Thyroid gland (tissue), 4 donors: ENCODE results near the gene IL36A.

Experiments
- POLR2A ChIP-seq, 2 donors: fragments of 450-650 bp; IDR thresholded peaks; one replicate each; pipeline ENCODE4 v1.6.1; 2017; ENCODE audit warnings: antibody characterized with exemption in 2 of 2, mild to moderate bottlenecking in 2 of 2, moderate library complexity in 1 of 2
- TF ChIP-seq, protein P1 (sequence below), 6 experiments: fragments of 200-600 bp in 3 of 6; fragments of 450-650 bp in 3 of 6; sonication (generic) in 3 of 6; IDR thresholded peaks; one replicate each; pipeline ENCODE4 v1.5.1; 2016 to 2019; ENCODE audit warnings: antibody characterized with exemption in 6 of 6, mild to moderate bottlenecking in 2 of 6, inconsistent platforms in 1 of 6, moderate library complexity in 1 of 6

DNA sequence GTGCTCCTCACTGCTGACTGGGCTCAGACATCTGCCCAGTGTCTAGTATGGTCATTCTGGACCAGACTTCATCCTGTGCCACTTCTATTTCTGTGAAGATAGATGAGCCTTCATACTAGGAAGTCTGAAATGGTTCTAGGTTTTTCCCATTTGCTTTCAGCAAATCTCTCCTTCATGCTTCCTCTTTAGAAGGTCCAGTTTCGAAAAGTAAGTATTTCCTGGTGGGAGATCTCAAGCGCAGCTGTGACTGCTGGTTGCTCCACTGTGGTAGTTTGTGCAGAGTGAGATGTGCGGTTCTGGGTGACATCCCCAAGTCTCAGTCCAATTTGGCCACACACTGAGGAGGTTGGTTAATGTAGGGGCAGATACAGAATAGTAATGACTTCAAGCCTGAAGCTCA lies 33.0 kb downstream of the IL36A start:
- TF ChIP-seq, protein P1, sequence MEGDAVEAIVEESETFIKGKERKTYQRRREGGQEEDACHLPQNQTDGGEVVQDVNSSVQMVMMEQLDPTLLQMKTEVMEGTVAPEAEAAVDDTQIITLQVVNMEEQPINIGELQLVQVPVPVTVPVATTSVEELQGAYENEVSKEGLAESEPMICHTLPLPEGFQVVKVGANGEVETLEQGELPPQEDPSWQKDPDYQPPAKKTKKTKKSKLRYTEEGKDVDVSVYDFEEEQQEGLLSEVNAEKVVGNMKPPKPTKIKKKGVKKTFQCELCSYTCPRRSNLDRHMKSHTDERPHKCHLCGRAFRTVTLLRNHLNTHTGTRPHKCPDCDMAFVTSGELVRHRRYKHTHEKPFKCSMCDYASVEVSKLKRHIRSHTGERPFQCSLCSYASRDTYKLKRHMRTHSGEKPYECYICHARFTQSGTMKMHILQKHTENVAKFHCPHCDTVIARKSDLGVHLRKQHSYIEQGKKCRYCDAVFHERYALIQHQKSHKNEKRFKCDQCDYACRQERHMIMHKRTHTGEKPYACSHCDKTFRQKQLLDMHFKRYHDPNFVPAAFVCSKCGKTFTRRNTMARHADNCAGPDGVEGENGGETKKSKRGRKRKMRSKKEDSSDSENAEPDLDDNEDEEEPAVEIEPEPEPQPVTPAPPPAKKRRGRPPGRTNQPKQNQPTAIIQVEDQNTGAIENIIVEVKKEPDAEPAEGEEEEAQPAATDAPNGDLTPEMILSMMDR (IDR thresholded peaks at IDR 0.05): no peak
- TF ChIP-seq POLR2A (IDR thresholded peaks at IDR 0.05): no peak
